ENCODE data around the gene TRIM15.
"Not testable (repeated sequence)": the region's sequence is repeated elsewhere in the genome, so short reads cannot be mapped to it uniquely, and the experiment has no call there.

The TRIM15 gene

GRCh38 chr6:30200551-30201281 is 37.4 kb downstream of the TRIM15 start:
- no peak for DNase-seq

- DNase-seq: no peak
Observed at GRCh38 chr6:30202366-30202765, 39.0 kb downstream of the TRIM15 start.

GRCh38 chr6:30204116-30204515 is 40.8 kb downstream of the TRIM15 start:
- no peak for DNase-seq

- no peak for DNase-seq
Observed at GRCh38 chr6:30206152-30206551, 42.8 kb downstream of the TRIM15 start.

GRCh38 chr6:30206799-30207618 is 43.7 kb downstream of the TRIM15 start:
- no peak for DNase-seq

- DNase-seq: no peak
Observed at GRCh38 chr6:30207619-30208295, 44.4 kb downstream of the TRIM15 start.

- DNase-seq: no peak
Observed at GRCh38 chr6:30211306-30211705, 48.0 kb downstream of the TRIM15 start.

- no peak for DNase-seq
Observed at GRCh38 chr6:30211899-30212298, 48.6 kb downstream of the TRIM15 start.

GRCh38 chr6:30212865-30213666 is 49.7 kb downstream of the TRIM15 start, which contains the start of gene TRIM26:
Gene TRIM26 (minus strand): TSS chr6:30213406. CDS start chr6:30199103, 14,303 bp downstream.
- peak; percentile 94 for DNase-seq

- DNase-seq: no peak
Observed at GRCh38 chr6:30213667-30213956, 50.3 kb downstream of the TRIM15 start.

- peak; percentile 60 for DNase-seq
Observed at GRCh38 chr6:30213957-30214656, 50.8 kb downstream of the TRIM15 start.

GRCh38 chr6:30214657-30214982 is 51.3 kb downstream of the TRIM15 start:
- no peak for DNase-seq

GRCh38 chr6:30216096-30216495 is 52.8 kb downstream of the TRIM15 start:
- no peak for DNase-seq

- no peak for DNase-seq
Observed at GRCh38 chr6:30219244-30219643, 55.9 kb downstream of the TRIM15 start.

GRCh38 chr6:30221395-30221794 is 58.0 kb downstream of the TRIM15 start:
- DNase-seq: not testable (repeated sequence)

- not testable (repeated sequence) for DNase-seq
Observed at GRCh38 chr6:30221956-30222355, 58.6 kb downstream of the TRIM15 start.

Measured in effector CD8-positive, alpha-beta T cell (primary cell).